CD4-positive, alpha-beta T cell treated with Interleukin-6 at 100 ng/mL for 8 hours (primary cell): ENCODE results near the gene LYPD8.

Source experiments
- DNase-seq: peaks from one replicate; pipeline ENCODE4 v3.0.0-alpha.2; 2020; ENCODE audit warnings: mixed read lengths, low spot score

The LYPD8 gene

DNA sequence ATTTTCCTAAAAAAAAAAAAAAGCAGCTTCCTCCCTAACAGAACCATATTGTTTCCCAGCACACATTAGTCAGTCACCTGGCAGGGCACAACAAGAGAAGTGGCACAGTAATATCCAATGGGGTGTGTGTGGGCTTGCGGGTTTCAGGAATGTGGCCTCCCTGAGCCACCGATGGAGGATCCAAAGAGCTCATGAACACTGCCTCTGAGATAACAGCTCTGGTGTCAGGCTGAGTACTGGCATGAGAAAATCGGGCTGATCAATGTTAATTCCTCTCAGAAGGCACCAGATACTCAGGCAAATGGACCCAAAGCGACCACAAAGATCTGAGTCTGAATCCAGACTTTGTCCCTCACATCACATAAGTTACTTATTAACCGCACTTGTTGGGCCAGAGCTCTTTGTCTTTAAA lies 2.2 kb upstream of the LYPD8 start:
- DNase-seq = no peak

DNA sequence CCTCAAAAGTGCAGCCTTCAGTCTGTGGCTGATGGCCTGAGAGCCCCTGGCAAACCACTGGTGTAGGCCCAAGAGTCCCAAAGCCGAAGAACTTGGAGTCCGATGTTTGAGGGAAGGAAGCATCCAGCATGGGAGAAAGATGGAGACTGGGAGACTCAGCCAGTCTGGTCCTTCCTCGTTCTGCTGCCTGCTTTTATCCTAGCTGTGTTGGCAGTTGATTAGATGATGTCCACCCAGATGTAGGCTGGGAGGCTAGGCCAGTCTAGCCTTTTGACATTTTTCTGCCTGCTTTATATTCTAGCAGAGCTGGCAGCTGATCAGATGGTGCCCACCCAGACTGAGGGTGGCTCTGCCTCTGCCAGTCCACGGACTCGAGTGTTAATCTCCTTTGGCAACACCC lies 1.1 kb upstream of the LYPD8 start:
- DNase-seq = no peak

DNA sequence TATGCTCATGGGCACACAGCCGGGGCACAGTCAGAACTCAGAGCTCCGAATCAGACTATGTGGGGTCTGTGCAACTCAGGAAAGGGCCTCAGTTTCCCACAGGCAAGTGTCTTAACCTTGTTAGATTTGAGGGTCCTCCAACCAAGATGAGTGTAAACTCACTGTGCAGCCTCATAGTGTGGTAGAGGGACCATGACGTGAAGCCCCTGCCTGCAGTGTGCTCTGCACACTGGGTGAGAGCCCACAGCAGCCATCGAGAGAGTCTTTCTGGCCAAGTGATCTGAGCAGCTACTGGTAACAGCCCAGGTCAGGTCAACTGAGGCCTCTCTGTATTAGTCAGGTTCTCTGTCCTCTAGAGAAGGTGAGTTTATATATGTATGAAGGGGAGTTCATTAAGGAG lies 592 bp upstream of the LYPD8 start:
- DNase-seq = no peak

DNA sequence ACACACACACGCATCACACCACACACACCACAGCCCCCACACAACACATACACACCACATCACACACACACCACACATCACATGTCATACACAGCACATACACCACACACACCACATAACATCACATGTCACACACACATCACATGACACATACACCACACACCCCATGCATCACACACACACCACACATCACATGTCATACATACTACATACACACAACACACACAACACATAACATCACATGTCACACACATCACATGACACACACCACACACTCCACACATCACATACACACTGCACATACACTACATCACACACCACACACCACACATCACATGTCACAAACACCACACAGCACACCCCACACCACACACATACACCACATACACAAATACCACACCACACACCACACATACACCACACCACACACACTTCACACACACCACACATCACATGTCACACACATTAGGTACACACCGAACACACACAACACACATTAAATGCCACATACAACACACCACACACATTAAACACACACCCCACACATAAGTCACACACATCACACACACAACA lies 1.8 kb downstream of the LYPD8 start:
- no peak for DNase-seq

DNA sequence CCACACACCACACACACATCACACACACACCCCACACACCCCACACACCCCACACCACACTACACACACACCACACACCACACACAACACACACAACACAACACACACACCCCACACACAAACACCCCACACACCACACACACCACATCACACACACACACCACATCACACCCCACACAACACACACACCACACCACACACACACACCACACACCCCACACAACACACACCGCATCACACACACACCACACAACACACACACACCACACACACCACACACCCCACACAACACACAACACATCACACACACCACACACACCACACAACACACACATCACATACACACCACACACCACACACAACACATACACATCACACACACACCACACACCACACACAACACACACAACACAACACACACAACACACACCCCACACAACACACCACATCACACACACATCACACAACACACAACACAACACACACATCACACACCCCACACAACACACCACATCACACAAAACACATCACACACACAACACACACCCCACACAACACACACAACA lies 2.4 kb downstream of the LYPD8 start:
- DNase-seq = no peak

DNA sequence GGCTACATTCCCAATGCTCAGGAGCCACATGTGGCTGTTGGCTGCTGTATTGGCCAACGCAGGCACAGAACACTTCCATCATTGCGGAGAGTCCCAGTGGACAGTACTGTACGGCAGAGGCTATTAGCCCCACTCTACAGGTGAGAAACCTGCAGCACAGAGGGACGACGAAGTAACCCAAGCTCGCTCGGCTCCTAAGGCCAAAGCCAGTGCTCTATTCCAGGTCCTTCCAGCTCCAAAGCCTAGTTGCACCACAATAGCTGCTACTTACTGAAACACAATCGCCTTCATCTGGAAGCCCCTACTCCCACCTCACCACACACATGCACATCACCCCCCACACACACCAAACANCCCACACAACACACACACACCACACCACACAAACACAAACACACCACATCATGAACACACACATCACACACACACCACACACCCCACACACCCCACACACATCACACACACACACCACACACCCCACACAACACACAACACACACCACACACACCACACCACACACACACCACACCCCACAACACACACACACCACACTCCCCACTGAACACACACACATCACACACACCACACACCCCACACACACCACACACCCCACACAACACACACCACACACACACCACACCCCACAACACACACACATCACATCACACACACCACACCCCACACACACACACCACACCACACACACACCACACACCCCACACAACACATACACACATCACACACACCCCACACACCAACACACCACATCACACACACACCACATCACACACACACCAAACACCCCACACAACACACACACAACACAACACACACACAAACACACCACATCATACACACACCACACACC lies 3.2 kb downstream of the LYPD8 start:
- DNase-seq = no peak

DNA sequence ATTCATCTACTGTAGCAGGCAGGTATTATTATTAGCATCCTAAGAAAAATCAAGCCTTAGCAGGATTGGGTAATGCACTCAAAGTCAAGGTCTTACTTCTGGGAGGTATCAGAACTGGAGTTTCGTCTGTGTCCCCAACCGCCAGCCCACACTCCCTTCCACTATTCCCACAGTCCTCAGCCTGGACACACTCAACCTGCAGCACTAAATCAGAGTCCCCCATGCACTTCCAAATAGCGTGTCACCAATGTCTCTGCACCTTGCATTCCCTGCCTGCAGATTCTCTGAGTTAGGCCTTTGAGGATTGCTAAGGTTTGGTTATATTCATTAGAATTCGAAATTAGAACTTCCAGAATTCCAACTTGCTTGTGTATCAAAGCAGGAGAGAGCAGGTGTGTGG lies 3.9 kb downstream of the LYPD8 start:
- no peak for DNase-seq

DNA sequence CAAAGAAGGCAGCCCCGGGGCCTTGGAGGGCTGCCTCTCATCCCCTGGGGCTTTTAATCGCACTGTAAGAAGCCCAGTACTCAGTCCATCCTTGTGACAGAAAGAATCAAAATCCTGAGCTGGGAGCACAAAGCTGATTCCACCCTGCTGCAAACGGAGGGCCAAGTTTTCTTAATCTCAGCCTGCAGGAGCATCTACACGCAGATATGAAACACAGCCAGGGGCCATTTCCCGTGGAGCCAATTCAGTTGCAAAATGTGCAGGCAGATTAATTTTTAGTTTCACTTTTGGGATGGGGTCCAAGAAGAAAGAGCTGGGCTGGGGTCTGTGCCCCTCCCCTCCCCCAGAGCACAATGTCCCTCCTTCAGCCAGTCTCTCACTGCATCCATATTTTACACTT lies 4.4 kb downstream of the LYPD8 start:
- DNase-seq = no peak

DNA sequence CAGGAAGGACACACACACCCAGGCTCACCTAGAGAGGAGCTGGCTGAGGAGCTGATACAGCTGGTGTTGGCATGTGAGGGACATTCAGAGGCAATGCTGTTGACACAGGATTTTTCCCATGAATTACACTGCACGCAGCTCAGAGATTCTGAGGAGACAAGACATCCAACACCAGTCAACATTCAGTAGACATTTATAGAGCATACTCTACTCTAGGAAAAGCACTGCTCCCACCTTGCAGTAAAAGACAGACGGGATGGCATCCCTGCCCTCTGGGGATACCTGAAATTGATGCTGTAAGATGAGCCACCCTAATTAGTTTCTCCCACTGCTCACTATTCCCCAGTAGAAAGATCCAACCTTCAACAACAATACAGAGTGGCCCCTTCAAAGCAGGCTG lies 5.1 kb downstream of the LYPD8 start:
- DNase-seq = no peak

DNA sequence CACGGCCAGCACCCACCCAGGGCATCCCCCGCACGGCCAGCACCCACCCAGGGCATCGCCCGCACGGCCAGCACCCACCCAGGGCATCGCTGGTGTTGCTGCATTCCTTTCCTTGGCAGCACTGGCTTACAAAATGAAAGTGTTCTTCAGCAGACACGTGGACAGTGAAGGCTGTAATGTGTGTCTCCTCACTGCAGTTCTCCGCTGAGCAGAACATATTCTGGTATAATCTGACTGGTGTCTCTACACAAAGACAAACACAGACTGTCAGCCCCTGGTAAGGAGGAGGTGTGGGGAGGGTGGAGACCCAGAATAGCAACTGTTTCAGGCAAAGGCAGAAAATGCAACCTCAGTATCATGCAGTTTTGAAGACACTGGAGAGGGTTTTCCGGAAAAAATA lies 7.3 kb downstream of the LYPD8 start:
- no peak for DNase-seq

DNA sequence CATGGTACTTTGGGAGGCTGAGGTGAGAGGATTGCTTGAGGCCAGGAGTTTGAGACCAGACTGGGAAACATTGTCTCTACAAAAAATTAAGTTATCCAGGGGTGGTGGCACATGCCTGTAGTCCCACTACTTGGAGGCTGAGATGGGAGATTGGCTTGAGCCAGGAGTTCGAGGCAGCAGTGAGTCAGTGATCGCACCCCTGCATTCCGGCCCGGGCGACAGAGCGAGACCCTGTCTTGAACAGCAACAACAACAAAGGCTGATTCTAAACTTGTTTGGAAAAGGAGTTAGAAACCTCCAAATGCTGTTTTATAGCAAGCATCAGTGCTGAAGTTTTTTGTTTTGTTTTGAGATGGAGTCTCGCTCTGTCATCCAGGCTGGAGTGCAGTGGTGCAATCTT lies 14.7 kb downstream of the LYPD8 start:
- DNase-seq = no peak

DNA sequence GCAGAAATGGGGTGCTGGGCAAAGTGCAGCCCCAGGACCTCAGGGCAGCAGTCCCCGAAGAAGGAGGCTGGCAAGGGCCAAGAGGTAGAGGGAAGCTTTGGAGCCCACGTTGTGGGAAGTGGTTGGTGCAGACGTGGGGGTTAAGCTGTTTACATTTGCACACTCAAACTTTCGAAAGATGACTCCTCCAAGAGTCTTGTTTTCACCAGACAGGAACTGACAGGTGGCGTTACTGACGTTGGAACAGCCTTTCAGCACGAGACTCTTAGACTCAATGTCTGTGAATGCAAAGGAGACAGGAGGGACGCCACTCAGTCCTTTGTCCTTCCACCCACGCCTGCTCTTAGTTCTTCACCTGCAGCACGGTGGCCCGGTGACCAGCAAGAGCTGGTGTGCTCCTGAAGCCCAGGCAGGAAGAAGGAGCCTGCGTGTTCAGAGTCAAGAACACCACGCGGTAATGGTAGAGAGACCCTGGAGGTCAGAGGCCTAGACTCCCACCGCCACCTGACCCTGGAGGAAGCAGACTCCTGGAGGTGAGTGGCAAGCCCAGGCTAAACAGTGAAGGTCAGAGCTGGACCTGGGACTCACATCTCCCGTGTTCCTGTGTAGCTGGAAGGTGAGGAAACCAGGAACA lies 15.9 kb downstream of the LYPD8 start:
- DNase-seq = no peak

DNA sequence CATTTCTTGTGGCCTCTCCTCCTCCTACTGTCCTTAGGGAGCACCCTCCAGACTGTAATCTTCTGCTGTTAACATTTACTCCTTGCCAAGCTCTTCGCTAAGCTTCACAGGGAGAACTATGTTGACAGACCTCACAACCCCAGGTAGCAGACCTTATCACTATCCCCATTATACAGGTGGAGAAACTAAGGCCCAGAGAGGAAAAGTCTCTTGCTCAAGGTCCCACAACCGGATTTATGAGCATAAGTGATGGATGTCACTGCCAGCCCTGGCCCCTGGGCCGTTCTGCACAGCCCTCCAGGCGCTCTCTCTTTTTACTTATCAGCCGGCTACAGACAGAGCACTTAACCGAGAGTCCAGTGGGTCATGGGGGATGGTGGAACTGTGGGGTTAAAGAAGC lies 18.1 kb downstream of the LYPD8 start:
- no peak for DNase-seq

DNA sequence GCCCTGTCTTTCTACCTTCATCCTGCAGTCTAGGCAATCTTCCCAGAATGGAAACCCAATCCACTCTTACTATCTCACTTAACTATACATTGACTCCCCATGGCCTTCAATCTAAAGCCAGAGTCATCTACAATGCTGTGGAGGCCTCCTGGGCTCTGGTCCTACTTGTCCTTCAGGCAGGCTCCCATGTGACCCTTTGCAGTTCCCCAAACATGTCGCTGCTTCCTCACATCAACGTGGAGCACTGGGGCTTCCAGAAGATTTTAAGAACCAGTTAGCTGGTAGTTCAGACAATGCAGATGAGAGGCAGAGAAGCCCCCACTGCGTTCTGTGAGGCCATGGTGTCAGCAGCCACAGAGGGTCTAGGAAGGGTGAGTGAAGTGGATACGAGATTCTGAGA lies 18.6 kb downstream of the LYPD8 start:
- no peak for DNase-seq

DNA sequence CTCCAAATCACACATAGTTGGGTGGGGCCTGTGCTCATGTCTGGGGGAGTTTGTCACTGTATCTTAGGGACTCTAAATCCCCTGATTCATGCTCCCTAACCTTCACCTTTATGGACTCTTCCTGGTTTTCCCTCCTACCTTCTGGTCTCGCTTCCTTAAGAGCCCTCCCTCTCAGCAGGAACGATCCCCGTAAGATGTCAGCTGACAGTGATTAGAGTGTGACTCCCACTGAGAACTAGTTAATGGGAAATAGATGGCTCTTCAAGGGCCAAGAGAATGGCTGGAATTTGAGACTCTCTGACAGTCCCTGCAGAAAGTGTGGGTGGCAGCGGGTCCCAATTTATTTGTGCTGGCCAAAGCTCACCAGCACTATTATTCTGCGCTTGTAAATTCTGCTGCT lies 22.0 kb downstream of the LYPD8 start:
- no peak for DNase-seq

DNA sequence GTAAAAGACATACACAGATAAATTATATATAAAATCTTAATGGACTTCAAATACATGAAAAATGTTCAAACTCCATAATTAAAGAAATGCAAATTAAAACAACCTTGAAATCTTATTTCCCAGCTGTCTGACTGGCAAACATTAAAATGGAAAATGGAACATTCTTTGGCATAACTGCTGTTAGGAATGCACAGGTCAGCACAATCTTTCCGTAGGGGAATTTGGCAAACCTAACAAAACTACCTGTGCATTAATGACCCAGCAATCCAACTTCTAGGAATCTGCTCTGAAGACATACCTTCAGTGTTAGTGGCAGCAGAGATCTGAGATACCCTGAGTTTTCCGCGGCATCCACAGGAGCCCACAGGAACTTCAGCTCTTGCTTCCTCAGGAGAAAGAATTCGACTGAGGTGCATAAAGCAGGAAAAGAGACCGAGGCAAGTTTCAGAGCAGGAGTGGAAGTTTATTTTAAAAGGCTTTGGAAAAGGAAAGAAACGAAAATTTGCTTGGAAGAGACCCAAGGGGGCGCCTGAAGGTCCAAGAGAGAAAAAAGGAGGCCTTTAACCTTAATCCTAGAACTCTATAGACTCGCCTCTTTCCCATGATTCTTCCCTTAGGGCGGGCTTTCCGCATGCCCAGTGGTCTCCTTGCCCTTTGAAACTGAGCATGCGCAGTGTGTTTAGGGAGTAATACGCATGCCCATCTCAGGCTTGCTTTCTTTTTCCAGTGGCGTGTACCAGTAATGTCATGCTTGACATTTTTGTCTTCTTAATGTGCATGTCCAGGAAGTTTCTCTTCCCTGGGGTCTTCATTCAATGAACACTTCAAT lies 24.8 kb downstream of the LYPD8 start:
- no peak for DNase-seq

DNA sequence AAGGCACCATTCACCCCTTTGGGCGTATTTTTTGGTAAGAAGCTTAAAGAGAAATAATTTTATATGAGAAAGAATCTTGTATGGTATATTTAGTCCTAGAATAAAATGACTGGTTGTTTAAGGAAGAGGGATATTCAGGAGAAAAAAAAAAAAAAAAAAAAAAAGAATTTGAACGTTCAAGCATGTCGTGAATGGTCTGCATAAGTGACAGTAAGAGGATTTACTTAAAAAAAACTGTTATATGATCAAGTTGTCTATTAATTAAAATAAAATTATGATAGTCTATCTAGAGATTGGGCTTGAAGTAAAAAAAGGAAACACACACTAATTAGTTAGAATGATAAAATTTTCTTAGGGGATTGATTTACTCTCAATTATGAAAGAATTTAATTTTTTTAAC lies 41.3 kb downstream of the LYPD8 start:
- no peak for DNase-seq

DNA sequence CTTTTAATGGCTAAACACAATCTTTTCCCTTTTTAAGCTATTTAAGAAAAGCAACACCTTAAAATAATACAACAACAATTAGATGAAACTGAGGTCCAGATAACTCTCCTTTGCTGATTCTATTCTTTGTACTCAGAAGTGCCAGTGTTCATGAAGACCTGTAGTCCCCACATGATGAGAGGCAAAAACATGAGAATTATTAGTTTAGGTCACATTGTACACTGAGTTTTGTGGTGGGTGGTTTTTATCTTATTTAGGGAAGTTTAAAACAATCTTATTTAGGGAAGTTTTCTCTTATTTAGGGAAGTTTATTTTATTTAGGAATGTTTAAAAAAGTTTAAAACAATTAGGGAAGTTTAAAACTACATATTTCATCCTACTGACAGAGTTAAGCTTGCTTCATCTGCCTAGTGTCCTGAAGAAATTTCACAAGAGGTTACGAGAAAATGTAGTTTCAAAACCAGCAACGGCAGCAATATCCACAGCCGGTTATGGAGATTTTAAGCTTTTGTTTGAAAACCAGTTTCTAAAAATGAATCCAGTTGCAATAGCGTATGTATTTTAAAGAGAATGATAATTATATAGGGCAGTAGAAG lies 45.2 kb downstream of the LYPD8 start:
- DNase-seq = no peak

DNA sequence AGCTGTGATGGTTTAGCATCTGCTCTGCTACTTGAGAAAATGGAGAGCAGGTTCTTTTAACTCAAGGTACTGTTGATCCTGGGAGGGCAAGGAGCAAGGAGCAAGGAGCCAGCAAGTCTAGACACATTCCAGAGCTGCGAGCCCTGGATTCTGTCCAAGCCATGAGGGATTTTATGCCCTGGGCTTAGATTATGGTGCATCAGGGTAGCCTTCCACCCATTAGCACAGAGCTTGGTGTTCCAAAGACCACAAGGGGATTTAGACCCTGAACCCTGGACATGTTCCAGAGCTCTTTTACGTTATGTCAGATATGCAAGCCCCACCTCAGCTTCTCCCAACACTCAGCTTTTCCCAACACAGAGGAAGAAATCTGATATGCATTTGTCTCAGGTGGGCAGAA lies 51.0 kb downstream of the LYPD8 start:
- DNase-seq = no peak

DNA sequence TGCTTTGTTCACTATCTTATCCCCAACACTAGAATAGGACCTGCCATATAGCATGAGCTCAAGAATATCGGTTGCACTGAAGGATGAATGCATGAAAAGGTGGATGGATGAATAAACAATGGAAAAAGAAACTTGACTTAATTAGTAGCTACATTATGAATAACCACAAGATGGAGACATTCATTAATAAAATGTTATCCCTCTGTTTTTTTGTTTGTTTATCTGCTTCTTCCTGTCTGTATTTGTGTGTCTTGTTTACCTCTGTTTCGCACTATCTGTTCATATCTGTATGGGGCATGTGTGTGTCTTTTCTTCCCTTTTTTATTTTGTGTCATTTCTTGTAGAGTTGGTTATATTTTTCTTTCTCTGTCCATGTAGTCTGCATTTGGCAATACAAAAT lies 51.9 kb downstream of the LYPD8 start:
- no peak for DNase-seq

DNA sequence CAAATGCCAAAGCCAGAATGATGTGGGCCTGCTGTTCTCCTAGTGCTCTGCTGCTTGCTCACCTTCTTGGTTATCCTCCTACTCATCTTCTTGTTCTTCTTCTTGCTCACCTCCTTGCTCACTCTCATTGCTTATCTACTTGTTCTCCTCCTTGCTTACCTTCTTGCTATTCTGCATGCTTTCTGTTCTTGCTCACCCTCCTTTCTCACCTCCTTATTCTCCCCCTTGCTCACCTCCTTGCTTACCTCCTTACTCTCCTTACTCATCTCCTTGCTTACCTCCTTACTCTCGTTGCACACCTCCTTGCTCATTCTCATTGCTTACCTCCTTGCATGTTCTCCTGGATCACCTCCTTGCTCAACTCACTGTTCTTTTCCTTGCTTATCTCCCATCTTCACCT lies 52.8 kb downstream of the LYPD8 start, which contains the start of gene OR14I1:
Gene OR14I1, minus strand, starts transcription at position 53 of the 400 bp plus-strand sequence.
- no peak for DNase-seq

DNA sequence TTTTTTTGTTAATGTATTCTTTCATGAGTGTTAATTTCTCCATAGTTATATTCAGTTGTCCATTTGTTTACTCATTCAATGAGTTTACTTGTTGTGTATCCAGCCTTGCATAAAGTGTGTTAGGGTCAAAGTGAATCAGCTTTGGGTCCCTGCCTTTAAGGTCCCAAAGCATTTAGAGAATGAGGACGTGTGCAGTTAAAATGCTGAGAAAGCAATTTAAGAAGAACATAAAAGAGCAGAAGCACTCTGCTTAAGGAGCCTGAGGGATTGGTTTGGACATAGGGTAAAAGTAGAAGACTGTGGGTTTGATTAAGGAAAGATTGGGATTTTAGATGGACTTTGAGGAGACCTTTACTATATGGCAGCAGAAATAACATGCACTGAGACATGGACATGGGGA lies 56.5 kb downstream of the LYPD8 start:
- DNase-seq = no peak
